Progenitor cell of endocrine pancreas (in vitro differentiated cells): ENCODE results near the gene ZNF593. TPM values are rescaled to one million over a fixed set of nuclear protein-coding genes. Genes with fewer than 3 reads are reported as not detected.

Source experiments
- DNase-seq: peaks from one replicate; pipeline ENCODE4 v3.0.0; 2021; ENCODE audit warnings: low spot score; ENCODE audit not compliant: unreplicated experiment
- H3K27ac Mint-ChIP-seq: 2 replicates; pipeline ENCODE4 v1.8.0; 2021; ENCODE audit warnings: mild to moderate bottlenecking, moderate library complexity, mixed read lengths
- H3K27me3 Mint-ChIP-seq: 2 replicates; pipeline ENCODE4 v1.8.0; 2021; ENCODE audit warnings: mixed read lengths
- H3K36me3 Mint-ChIP-seq: 2 replicates; pipeline ENCODE4 v1.8.0; 2022; ENCODE audit warnings: mixed read lengths; ENCODE audit not compliant: insufficient read depth
- H3K4me1 Mint-ChIP-seq: 2 replicates; pipeline ENCODE4 v1.8.0; 2021; ENCODE audit warnings: low read depth, mixed read lengths
- H3K4me3 Mint-ChIP-seq: 2 replicates; pipeline ENCODE4 v1.8.0; 2021; ENCODE audit warnings: low read depth, mild to moderate bottlenecking, moderate library complexity, mixed read lengths
- H3K9me3 Mint-ChIP-seq: 2 replicates; pipeline ENCODE4 v1.8.0; 2021; ENCODE audit warnings: low read depth, mixed read lengths
- total RNA-seq: library from RNA; stranded (reverse); gene quantifications from 2 replicates; pipeline ENCODE4 v1.2.1, GENCODE V29; 2021
- TF ChIP-seq, protein P1 (sequence below): fragments of 200-600 bp; sonication (generic); IDR thresholded peaks from one replicate; pipeline ENCODE4 v1.5.0; 2021; ENCODE audit warnings: antibody characterized with exemption, mild to moderate bottlenecking; ENCODE audit not compliant: unreplicated experiment

ZNF593 gene
- total RNA-seq, 1 donor from 2014 or later: 32.1 TPM

DNA sequence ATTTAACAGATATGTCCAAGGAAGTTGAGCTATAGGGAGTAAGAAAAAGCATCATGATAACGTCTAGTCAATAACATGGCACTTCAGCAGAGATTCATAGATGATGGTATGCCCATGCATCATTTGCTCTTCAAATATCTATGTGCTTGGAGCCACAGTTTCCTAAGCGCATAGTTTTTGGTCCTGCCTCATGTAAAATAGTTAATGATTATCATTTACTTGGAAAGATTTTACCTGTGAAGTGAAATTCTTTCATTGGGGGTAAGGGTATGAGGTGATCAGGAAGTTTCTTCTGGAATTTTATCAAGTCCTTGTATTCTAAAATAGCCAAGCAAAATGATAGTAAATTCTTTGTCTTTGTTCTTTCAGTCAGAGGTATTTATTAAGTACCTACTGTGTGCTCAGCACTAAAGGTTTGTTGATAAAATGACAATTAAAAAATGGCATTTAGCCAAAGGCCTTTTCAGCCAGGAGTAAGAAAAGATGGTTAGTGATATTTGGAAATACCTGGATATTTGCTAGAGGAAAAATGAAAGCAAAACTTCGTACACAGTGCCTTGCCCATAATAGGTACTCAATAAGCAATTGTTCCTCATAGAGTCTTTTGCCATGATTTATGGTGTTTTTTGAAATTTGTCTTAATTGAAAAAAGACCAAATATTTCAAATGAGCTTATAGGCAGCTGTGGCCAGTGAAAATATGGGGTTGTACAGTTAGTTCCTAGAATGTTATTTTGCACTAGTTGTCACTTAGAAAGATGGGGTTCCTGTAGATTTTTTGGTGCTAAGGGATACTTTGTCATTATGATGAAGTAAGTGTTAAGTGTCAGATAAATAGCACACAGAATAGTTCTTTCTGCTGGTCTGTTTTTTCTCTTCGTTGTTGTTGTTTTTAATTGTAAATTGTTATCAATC is 45.0 kb upstream of the ZNF593 start:
- Mint-ChIP-seq H3K4me3 (no peak overlapping the region), H3K27me3 (peaks cover 12% of the 10 kb centered on the region), H3K36me3 (peaks cover 8% of the 10 kb centered on the region), H3K4me1 (peaks cover 4% of the 10 kb centered on the region), H3K27ac (no peak overlapping the region), H3K9me3 (no peaks in the 10 kb centered on the region)
- TF ChIP-seq, protein P1, sequence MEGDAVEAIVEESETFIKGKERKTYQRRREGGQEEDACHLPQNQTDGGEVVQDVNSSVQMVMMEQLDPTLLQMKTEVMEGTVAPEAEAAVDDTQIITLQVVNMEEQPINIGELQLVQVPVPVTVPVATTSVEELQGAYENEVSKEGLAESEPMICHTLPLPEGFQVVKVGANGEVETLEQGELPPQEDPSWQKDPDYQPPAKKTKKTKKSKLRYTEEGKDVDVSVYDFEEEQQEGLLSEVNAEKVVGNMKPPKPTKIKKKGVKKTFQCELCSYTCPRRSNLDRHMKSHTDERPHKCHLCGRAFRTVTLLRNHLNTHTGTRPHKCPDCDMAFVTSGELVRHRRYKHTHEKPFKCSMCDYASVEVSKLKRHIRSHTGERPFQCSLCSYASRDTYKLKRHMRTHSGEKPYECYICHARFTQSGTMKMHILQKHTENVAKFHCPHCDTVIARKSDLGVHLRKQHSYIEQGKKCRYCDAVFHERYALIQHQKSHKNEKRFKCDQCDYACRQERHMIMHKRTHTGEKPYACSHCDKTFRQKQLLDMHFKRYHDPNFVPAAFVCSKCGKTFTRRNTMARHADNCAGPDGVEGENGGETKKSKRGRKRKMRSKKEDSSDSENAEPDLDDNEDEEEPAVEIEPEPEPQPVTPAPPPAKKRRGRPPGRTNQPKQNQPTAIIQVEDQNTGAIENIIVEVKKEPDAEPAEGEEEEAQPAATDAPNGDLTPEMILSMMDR: no peak
- DNase-seq: no peak

- Mint-ChIP-seq H3K4me1 (peaks cover 4% of the 10 kb centered on the region), H3K27ac (no peak overlapping the region), H3K9me3 (no peaks in the 10 kb centered on the region), H3K36me3 (peaks cover 8% of the 10 kb centered on the region), H3K4me3 (no peak overlapping the region), H3K27me3 (peaks cover 12% of the 10 kb centered on the region)
- DNase-seq: no peak
- TF ChIP-seq, protein P1: no peak
These were observed 44.3 kb upstream of the ZNF593 start for GRCh38 chr1:26125382-26125781.

GRCh38 chr1:26125946-26126320 is 43.8 kb upstream of the ZNF593 start:
- H3K27me3 Mint-ChIP-seq: peaks cover 12% of the 10 kb centered on the region
- no peak overlapping the region for H3K4me3 Mint-ChIP-seq
- peaks cover 4% of the 10 kb centered on the region for H3K4me1 Mint-ChIP-seq
- H3K27ac Mint-ChIP-seq: no peak overlapping the region
- no peaks in the 10 kb centered on the region for H3K9me3 Mint-ChIP-seq
- TF ChIP-seq, protein P1: no peak
- DNase-seq: no peak
- peaks cover 8% of the 10 kb centered on the region for H3K36me3 Mint-ChIP-seq

GRCh38 chr1:26126321-26127084 is 43.2 kb upstream of the ZNF593 start:
- Mint-ChIP-seq H3K36me3 (peaks cover 8% of the 10 kb centered on the region), H3K27ac (no peak overlapping the region), H3K9me3 (no peaks in the 10 kb centered on the region), H3K4me1 (peaks cover 4% of the 10 kb centered on the region), H3K4me3 (no peak overlapping the region), H3K27me3 (peaks cover 12% of the 10 kb centered on the region)
- TF ChIP-seq, protein P1: no peak
- no peak for DNase-seq
